Activated CD8-positive, alpha-beta memory T cell treated with anti-CD3 and anti-CD28 coated beads, Interleukin-2, amount 50 U/mL, for 1 hour (primary cell): ENCODE measurements around the gene S100A11.

Source experiments
- DNase-seq: peaks from one replicate; pipeline ENCODE4 v3.0.0-alpha.2; 2020; ENCODE audit errors: extremely low read depth

Gene S100A11

DNA sequence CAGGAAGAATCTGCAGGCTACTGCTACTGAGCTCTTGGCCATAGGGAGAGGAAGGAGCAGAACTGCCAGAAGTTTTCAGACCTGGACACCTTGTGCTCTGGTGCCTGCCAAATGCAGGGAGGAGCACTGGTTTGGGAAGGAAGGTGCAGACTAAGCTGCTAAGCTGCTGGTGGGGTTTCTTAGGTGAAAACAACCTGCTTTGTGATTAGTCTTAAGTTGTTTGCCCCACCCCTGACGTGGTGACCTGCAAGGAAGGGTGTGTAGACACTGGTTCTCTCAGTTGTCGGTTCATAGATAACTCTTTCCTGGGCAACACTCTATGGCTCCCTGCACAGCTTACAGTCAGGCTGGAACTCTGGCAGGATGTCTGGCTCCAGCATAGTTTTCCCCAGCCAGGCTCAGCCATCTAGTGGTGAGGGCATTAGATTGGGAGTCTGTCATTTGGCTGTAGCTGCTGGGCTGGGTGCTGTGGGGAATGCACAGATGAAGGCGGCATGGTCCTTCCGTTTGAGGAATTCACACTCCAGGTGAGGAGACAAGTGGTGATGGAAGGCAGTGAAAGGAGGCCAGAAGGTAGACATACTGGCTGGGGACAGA, 32.9 kb downstream of the S100A11 start:
- no peak for DNase-seq

DNA sequence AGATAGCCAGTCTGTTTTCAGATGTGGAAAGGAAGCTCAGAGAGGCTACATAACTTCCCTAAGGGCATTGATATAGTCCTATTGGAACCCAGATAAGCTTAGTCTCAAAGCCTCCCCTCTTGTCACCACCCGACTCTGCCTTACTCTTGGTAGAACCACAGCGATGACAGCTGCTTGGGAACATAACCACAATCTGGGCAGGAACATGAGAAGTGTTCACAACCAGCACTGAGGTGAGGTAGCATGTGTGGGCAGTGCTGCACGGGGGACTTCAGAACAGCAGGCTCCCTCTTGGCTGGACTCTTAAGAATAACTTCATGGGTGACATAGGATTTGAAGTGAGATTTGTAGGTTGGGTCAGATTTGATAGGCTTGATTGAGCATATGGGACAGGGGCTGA, 33.8 kb downstream of the S100A11 start:
- no peak for DNase-seq

DNA sequence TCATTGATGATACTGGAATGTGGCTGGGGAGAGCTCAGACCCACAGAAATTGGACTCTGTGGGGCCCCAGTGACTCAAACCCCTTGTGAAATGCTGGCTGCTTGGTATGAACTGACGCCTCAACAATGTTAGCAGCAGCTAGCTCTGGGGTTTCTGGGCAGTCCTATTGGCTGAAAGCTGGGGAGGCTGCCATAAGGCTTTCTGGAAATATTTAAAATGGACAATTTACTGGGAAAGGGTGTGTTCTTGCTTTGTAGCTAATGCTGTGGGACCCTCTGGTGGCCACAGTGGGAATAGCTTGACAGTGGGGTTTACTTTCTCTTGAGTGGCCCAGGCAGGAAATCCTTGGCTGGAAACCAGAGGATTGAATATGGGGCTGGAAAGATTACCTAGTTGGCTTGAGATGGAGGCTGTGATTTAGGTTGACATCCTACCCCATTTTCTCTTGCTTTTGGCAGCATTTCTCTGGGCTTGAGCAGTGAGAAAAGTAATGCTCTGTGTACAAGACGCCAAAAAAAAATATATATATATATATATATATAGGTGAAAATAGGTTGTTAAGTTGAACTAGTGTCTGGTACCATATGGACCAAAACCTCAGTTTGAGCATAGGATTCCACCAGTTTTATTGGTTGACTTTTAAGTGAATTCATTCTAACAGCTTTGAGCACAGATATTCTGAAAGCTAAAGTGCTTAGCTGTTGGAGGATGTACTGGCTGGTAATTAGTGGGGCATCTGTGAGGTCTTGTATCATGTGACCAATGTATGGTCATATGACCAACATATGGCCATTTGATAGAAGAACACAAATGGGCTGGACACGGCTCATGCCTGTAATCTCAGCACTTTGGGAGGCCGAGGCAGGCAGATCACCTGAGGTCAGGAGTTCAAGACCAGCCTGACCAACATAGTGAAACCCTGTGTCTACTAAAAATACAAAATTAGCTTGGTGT, 34.9 kb downstream of the S100A11 start:
- no peak for DNase-seq

DNA sequence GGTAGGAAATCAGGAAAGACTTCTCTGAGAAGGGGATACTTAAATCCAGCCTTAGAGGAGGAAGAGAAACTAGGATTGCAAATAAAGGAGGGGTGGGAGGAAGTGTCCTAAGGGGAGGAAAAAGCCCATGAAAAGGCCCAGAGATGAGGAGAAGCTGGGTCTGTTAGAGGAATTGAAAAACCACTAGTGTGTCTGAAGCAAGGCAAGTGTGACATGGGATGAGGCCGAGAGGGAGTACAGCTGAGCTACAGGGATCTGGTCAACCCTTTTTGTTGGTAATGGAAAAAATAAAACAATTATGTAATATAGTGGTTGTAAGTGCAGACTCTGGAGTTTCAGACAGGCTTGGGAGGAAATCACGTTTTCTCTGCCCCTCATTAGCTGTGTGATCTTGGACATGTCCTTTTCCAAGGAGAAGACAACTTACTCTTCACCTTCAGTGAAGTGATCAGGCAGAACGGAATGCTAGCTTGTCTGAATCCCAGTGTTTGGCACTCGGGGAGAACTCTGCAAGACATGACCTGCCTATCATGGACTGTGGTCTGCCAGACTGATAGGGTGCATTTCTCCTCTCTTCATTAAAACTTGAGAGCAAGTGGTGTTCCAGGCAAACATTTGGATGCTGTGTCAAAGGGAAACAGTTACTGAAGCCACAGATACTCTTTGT, 35.7 kb downstream of the S100A11 start:
- no peak for DNase-seq

DNA sequence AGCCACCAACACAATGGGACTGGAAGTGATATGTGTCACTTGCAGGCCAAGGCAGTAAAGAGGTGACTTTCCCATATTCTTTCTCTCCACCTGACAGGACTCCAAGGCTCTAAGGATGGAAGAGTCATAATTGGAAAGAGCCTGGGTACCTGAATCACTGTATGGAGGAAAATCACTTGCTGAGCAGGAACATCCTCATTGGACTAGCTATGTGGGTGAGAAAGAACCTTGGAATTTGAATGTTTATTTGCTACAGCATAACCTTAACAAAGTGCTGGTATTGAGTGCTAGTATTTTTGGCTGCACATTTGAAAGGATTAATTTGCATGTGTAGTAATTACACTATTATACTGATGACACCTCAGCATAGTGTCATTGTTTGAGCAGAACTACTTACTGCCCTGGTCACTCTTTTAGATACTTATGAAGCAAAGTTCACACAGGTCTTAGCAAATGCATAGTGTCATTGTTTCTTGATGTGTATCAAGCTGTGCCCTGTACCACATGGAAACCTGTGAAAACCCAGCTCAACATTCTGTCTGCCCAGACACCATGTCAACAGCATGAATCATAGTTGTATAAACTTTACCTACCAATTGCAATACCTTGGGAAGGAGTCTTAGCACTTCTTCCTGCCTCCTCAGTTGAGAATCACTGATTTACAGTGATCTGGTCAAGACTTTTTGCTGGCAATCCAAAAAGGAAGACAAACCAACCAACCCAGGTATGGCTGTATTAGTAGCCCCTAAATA, 38.0 kb downstream of the S100A11 start:
- DNase-seq: no peak

DNA sequence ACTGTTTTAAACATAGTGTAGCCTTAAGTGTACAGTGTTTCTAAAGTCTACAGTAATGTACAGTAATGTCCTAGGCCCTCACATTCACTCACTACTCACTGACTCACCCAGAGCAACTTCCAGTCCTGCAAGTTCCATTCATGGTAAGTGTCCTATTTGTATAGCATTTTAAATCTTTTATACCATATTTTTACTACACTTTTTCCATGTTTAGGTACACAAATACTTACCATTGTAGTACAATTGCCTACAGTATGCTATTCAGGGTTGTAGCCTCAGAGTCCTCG, 39.6 kb downstream of the S100A11 start:
- no peak for DNase-seq

DNA sequence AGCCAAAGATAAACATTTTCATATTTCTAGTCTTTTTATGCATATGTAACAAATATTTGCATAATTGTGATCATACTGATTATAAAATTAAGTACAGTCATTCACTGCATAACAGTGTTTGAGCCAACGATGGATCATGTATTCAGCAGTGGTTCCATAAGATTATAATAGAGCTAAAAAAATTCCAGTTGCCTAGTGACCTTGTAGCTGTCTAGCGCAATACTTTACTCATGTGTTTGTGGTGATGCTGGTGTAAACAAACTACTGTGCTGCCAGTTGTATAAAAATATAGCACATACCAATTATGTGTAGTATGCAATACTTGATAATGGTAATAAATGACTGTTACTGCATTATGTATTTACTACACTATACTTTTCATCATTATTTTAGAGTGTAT, 41.0 kb downstream of the S100A11 start:
- no peak for DNase-seq

DNA sequence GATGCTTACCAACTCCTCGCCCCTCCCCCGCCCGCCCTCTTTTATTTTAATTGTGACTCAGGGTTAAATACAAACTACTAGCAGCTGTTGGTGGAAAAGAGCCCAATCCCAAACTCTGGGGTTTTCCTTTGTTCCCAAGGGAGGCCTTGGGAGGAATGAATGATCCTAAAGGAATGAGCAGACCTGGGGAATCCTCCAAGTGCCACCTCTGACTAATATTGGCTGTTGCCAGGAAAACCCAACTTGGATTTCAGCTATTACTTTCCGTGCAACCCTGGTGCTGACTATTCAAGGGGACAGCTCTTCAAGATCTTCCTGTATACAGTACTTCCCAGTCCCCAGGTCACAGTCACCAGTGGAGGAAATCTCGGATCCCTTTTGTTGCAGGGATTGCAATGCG, 41.8 kb downstream of the S100A11 start:
- no peak for DNase-seq

DNA sequence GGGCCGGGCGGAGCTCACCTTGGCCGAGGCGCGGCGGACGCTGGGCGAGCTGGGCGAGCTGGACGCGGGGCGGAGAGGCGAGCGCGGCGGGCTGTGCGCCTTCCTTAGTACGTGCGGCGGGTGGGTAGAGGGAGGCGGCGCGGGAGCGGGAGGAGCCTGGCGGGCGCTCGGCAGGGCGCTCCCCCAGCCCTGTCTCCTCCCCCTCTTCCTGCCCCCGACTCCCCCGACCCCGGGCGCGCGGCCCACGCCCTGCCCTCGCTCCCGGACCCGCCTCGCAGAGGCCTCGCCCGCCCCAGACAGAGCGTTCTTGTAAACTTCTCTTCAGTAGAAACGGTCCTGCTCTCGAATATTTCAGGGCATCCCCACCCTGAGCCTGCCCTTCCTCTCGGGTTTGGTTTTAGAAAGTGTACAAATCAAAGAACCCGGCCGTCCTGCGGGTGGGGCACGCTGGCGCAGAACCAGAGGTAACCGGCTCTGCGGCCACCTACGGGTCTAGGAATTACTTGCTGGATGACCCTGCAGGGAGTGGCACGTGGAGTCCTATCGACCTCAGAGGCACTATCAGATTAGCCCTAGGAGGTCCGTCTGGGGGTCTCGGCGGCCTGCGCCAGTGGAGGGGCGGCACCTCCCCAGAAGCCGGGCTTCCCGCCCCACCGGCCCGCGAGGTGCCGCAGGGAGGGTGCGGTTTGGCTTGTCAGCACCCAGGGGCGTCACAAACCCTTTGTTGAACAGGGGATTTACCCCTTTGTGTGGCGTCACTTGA, 42.9 kb downstream of the S100A11 start, which contains the start of gene S100A10:
TSS of gene S100A10 (minus strand) at position 126 of the 763 bp plus-strand sequence. CDS start 7,629 bp downstream, outside the sequence.
- DNase-seq: no peak

DNA sequence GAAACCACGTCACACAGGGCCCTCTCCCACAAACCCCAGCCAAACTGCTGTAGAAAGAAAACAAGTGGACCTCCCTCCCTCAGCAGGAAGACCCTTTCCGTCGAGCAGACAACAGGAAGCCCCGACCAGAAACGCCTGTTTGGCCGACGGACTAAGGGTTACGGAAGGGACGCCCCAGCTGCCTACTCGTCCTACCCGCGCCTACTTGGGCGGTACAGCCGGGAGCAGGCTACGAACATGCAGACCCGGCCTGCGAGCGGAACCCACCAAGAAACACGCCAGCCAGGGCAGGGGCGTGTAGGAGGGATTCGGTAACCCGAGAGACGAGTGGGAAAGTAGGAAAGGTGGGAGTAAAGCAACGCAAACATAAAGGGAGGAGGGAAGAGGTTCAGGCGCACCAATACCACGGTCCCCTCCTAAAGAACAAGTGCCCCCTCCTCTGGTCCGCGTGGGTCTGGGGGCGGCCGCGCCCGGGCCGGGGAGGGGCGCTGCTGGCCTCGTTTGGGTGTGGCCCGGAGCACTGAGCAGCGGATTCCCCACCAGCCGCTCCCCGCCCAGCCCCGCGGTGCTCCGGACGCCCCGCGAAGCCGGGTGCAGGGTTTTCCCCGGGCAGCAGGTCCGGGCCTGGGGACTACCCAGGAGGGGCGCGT, 43.6 kb downstream of the S100A11 start:
- DNase-seq: no peak

DNA sequence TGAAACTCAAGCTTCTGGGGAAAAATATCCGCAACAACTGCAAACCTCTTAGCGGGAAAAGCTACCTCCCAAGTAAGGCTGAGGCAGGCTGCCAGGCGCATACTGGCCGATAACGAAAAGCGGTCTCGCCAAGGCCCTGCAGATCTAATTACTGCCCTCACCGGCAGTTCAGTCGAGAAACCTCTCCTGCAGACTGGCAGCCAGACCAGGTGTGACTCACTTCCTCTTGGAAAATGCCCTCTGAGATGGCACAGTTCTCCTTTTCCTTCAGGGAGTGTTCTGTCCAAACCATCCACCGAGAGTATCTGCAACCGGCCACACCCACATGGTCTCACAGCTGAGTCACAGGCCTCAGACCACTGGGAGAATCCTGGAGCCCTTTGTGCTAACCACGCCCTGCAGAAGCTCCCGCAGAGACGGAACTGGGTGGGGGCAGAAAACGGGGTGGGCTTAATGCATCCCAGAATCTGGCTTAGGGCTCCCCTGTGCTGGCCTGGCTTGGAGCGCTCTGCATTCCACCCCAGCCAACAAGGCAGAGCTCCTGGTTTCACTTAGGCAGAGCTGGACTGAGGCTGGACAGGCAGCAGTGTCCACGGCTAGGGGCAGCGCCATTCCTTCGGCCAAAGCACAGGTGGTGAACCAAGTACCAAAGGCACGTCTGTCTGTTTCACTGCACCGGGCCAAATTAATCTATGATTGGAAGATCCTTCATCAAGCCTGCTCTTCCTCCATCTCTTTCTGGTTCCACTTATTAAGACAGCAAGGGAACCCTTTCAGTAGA, 44.3 kb downstream of the S100A11 start:
- no peak for DNase-seq

DNA sequence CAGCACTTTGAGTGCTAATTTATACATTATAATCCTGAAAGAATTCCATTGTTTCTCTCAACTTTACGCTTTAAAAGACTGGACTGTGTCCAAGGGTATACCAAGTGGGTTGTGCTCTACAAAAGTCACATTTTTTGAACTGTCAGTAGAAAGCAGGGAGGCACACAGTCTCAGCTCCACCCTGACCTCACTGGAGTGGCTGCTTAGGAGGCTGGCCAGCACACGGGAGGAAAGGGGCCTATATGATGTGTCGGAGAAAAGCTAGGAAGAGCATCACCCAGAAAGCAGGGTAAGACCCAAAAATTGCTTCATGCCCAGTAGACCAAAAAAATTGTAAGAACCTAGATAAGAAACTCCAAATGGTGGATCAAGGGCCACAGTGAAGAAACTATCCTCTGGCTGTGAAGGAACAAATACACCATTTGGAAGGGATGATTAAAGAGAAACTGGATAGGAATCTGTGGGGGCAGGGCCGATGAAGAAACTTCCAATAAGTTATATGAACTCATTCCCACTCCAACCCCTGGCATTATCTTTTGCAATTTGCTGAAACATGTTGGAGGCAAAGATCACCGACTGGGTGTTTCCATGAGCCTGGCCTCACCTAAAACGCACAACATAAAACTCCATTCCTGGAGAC, 45.0 kb downstream of the S100A11 start:
- no peak for DNase-seq

DNA sequence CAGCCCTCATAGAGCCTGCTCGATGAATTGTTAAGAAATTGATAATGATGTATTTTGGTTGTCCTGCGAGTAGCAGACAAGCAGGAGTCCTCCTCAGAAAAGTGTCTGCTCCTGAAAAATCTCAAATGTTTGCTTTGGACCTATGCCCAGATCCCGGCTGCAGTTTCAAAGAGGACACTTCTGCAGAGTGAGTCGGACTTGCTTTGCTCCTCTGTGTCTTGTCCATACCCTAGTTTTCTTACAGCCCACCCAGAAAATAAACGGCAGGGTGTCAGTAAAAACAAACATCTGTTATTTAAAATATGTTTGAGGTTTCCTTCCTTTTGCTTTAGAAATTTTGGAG, 46.0 kb downstream of the S100A11 start:
- no peak for DNase-seq

DNA sequence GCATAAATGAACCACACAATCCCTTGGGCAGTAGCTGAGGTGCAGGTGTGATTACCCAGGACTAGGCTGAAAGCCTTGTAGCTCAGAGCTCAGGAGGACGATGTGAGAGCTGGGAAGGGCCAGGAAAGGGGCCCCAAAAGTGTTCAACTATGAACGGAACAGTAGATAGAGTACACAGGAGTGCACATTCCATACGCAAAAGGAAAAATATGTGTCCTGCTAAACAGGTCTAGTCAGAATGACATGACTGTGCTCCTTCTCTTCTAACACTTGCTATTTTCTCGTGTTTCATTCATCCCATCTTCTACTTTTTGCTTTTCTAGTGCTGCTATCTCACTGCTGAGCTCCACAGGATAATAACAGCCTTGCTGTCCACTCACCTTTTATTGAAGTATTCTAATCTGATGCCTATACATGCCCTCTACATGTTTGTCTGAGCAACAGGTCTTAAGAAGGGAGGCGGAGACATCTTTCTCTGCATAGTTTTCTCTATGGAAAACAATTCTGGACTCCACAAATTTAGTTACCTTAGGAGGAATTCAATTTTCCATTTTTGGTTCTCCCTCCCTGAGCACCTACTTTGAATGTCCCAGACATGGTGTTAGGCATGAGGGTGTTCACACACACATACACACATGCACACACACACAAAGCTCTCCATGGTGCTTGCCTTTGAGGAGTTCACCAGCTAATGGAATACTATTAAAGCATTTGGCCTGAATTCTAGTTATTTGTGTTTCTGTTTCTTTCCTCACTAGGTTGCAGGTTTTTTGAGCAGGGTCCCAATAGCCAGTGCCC, 46.5 kb downstream of the S100A11 start:
- DNase-seq: no peak

DNA sequence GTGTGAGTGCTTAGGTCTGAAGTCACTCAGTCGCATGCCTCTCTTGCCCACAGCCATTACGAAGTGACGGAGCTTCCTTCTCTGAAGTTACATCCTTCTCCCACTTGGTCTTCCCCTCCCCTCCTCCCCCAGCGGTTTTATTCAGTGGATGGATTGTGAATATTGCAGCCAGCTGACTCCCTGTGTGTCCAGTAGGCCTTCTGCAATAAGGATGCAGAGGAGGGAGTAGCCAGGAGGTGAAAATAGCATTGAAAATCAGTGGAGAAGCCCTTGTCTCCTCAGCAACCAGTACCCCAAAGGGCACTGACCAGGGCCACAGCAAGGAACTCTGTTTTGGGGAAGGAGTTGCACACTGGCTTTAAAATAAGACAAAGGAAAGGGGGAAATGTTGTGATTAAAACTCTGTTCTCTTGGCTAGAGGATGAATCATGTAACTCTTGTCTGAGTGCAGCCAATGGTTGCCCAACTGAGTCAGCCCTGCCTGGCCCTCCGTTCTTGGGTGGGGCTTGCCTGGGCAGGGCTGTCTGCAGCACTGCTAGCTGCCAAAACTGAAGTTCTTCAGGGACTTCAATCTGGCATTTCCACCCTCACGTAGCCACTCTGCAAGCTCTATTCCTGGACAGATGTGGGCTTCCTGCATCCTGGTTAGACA, 47.5 kb downstream of the S100A11 start:
- no peak for DNase-seq

DNA sequence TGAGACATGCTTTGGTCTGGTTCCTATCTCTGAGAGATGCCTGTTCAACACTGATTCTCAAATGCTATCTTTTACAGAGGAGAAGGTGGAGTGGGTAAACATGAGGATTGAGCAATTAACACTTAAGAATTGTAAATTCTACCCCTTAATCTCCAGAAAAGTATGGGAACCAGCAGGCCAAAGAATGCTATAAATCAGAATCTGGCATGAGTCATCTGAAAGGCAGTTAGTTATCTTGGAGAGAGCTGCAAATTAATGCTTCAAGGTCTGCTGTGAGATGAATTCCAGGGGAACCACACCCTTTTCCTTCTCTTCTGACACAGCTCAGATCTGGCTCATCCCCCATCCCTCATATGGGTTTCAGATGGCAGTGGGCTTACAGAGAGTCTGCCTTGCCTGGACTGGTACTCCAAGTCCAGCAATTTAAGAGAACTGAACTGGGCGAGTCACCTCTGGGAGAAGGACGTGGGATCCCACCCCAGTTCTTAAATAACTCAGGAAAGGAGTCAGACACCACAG, 48.3 kb downstream of the S100A11 start:
- DNase-seq: no peak

DNA sequence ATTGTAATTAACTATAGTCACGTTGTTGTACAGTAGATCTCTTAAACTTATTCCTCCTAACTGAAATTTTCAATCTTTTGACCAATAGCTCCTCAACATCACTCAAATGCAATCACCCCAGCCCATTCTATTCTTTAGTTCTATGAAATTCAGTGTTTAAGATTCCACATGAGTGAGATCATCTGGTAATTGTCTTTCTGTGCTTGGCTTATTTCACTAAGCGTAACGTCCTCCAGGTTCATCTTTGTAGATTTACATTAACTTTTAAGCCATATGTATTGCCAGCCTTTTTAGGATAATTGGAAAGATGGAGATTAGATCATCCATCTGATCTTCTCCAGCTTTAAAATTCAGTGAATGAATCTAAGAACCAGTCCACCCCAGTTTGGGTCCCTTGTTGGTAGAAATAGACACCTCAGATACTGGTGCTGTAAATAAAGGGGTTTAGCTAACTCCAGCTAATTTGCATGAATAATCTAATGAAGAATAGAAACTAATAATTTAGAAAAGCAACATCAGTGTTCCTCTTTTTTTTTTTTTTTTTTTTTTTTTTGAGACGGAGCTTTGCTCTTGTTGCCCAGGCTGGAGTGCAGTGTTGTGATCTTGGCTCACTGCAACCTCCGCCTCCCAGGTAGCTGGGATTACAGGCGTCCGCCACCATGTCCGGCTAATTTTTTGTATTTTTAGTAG, 50.2 kb downstream of the S100A11 start:
- DNase-seq: no peak
